ENCODE data around the gene ATP9B.

GRCh38 chr18:79300413-79300812 is 231.2 kb downstream of the ATP9B start:
- TF ChIP-seq, protein P1, sequence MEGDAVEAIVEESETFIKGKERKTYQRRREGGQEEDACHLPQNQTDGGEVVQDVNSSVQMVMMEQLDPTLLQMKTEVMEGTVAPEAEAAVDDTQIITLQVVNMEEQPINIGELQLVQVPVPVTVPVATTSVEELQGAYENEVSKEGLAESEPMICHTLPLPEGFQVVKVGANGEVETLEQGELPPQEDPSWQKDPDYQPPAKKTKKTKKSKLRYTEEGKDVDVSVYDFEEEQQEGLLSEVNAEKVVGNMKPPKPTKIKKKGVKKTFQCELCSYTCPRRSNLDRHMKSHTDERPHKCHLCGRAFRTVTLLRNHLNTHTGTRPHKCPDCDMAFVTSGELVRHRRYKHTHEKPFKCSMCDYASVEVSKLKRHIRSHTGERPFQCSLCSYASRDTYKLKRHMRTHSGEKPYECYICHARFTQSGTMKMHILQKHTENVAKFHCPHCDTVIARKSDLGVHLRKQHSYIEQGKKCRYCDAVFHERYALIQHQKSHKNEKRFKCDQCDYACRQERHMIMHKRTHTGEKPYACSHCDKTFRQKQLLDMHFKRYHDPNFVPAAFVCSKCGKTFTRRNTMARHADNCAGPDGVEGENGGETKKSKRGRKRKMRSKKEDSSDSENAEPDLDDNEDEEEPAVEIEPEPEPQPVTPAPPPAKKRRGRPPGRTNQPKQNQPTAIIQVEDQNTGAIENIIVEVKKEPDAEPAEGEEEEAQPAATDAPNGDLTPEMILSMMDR (conservative IDR thresholded peaks at IDR 0.05), result no peak
- no peak for TF ChIP-seq ZFX (IDR thresholded peaks at IDR 0.05)
